Mammary epithelial cell (primary cell): ENCODE results near the gene LSAMP.

Source experiments
- EZH2 ChIP-seq: IDR thresholded peaks from 2 replicates; pipeline ENCODE4 v1.6.1; 2012; ENCODE audit warnings: low read length, inconsistent platforms, borderline replicate concordance
- TF ChIP-seq, protein P1 (sequence below), 2 donors: IDR thresholded peaks in 1 of 2; conservative IDR thresholded peaks in 1 of 2; 2 replicates each; pipeline ENCODE4 v1.5.1; 2011 to 2012; ENCODE audit warnings: inconsistent platforms in 2 of 2, low read length in 2 of 2, mild to moderate bottlenecking in 2 of 2, control low read depth in 1 of 2, low read depth in 1 of 2; ENCODE audit not compliant: insufficient read depth in 1 of 2; ENCODE audit errors: extremely low read depth in 1 of 2

DNA sequence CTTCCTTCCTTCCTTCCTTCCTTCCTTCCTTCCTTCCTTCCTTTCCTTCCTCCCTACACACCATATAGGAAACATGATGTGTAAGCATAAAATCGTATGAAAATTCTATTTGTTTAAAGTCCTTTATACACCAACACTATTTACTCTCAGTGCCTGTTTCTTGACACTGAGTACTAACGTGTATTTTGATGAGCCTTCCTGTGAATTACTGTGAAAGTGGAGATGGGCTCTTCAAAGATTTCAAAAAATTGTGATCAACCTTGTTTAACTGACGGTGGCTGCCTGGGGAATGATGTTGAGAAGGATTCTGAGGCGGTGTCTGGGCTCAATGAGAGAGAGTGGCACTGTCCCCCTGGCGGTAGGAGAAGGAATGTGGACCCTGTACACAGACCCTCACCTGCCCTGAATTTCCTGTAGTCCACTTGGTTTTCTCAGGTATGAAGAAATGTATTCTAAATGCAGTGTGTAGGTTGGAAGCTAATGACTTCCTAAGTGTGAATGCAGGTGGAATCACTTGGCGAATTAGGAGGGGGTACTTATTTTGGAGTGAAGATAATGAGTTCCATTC lies 584.0 kb downstream of the LSAMP start:
- TF ChIP-seq, protein P1, sequence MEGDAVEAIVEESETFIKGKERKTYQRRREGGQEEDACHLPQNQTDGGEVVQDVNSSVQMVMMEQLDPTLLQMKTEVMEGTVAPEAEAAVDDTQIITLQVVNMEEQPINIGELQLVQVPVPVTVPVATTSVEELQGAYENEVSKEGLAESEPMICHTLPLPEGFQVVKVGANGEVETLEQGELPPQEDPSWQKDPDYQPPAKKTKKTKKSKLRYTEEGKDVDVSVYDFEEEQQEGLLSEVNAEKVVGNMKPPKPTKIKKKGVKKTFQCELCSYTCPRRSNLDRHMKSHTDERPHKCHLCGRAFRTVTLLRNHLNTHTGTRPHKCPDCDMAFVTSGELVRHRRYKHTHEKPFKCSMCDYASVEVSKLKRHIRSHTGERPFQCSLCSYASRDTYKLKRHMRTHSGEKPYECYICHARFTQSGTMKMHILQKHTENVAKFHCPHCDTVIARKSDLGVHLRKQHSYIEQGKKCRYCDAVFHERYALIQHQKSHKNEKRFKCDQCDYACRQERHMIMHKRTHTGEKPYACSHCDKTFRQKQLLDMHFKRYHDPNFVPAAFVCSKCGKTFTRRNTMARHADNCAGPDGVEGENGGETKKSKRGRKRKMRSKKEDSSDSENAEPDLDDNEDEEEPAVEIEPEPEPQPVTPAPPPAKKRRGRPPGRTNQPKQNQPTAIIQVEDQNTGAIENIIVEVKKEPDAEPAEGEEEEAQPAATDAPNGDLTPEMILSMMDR (conservative IDR thresholded peaks at IDR 0.05 in 1 of 2, IDR thresholded peaks at IDR 0.05 in 1 of 2; ENCODE audit: extremely low read depth in 1 of 2, insufficient read depth in 1 of 2, low read depth in 1 of 2, low read length in 2 of 2): no peak
- TF ChIP-seq EZH2: no peak
